ENCODE results near the gene CLIC5.

GRCh38 chr6:46057792-46058191 is 42.1 kb upstream of the CLIC5 start:
- TF ChIP-seq CTCF (IDR thresholded peaks at IDR 0.05), result no peak
- TF ChIP-seq POLR2A (IDR thresholded peaks at IDR 0.05), result no peak

All from adrenal gland (tissue), 5 donors.